SK-N-SH (cell line): ENCODE data around the gene HK1. TPM values are rescaled to one million over a fixed set of nuclear protein-coding genes. Genes with fewer than 3 reads are reported as not detected.
A peak's percentile ranks its signal among the peaks of the same experiment; 100 is the strongest.

ENCODE experiments used
- CTCF ChIA-PET: fragments of 300-600, 350-600 bp; formaldehyde crosslinking; extraction: SDS; loops from one replicate; lab custom pipeline; 2021; lab: Yijun Ruan, JAX
- POLR2A ChIA-PET: fragments of 350-600 bp; sonication (Branson Sonifier 250); formaldehyde crosslinking; extraction: SDS; loops from one replicate; lab custom pipeline; 2020; ENCODE audit warnings: antibody characterized with exemption, inconsistent platforms; lab: Yijun Ruan, JAX
- DNase-seq: peaks from one replicate; pipeline ENCODE4 v3.0.0; 2012
- H2AFZ ChIP-seq: fragments of 200-600 bp; sonication (generic); 2 replicates; pipeline ENCODE4 v1.8.1; 2016; ENCODE audit warnings: antibody characterized with exemption, mild to moderate bottlenecking, low read depth
- H3F3A ChIP-seq: fragments of 200-600 bp; sonication (generic); replicated peaks from 2 replicates; pipeline ENCODE3; 2016; ENCODE audit warnings: antibody characterized with exemption, mild to moderate bottlenecking; ENCODE audit not compliant: insufficient read depth
- H3K27ac ChIP-seq, 2 experiments: fragments of 200-500 bp in 1 of 2; fragments of 200-600 bp in 1 of 2; sonication (Bioruptor generic) in 1 of 2; sonication (generic), shearing (Covaris generic) in 1 of 2; 2 replicates each; pipeline versions ENCODE4 v1.5.1 to v1.6.1; 2014 to 2016; ENCODE audit warnings: low read depth in 2 of 2, inconsistent platforms in 1 of 2, low read length in 1 of 2, mild to moderate bottlenecking in 1 of 2, mixed read lengths in 1 of 2
- H3K27me3 ChIP-seq: fragments of 200-600 bp; sonication (generic), shearing (Covaris generic); 2 replicates; pipeline ENCODE4 v1.6.1; 2016; ENCODE audit warnings: mixed run types; ENCODE audit not compliant: insufficient read depth
- H3K36me3 ChIP-seq, 2 experiments: fragments of 200-500 bp in 1 of 2; fragments of 200-600 bp in 1 of 2; sonication (Bioruptor generic) in 1 of 2; sonication (generic) in 1 of 2; replicated peaks in 1 of 2; 2 replicates each; pipeline versions ENCODE3 to v1.5.1; 2014 to 2016; ENCODE audit warnings: low read length in 1 of 2, mild to moderate bottlenecking in 1 of 2; ENCODE audit not compliant: insufficient read depth in 2 of 2, control insufficient read depth in 1 of 2
- H3K4me1 ChIP-seq, 2 experiments: fragments of 200-500 bp in 1 of 2; fragments of 200-600 bp in 1 of 2; sonication (Bioruptor generic) in 1 of 2; sonication (generic), shearing (Covaris generic) in 1 of 2; 2 replicates each; pipeline versions ENCODE4 v1.5.1 to v1.6.1; 2014 to 2016; ENCODE audit warnings: low read depth in 1 of 2, low read length in 1 of 2, mixed run types in 1 of 2; ENCODE audit not compliant: insufficient read depth in 2 of 2, control insufficient read depth in 1 of 2
- H3K4me2 ChIP-seq: fragments of 200-600 bp; sonication (generic), shearing (Covaris generic); 2 replicates; pipeline ENCODE4 v1.6.1; 2017; ENCODE audit warnings: mixed run types
- H3K4me3 ChIP-seq, 2 experiments: fragments of 200-500 bp in 1 of 2; fragments of 200-600 bp in 1 of 2; sonication (Bioruptor generic) in 1 of 2; sonication (generic), shearing (Covaris generic) in 1 of 2; 2 replicates each; pipeline versions ENCODE4 v1.5.1 to v1.8.1; 2014 to 2016; ENCODE audit warnings: low read depth in 2 of 2, inconsistent platforms in 1 of 2, low read length in 1 of 2, mild to moderate bottlenecking in 1 of 2, mixed read lengths in 1 of 2, moderate library complexity in 1 of 2
- H3K79me2 ChIP-seq: fragments of 200-600 bp; sonication (generic); 2 replicates; pipeline ENCODE4 v1.8.1; 2017; ENCODE audit warnings: mild to moderate bottlenecking; ENCODE audit not compliant: insufficient read depth
- H3K9ac ChIP-seq: fragments of 200-600 bp; sonication (generic); 2 replicates; pipeline ENCODE4 v1.6.1; 2017; ENCODE audit warnings: mixed run types
- H3K9me2 ChIP-seq: fragments of 200-600 bp; sonication (generic); 2 replicates; pipeline ENCODE4 v1.6.1; 2017; ENCODE audit warnings: mixed run types
- H3K9me3 ChIP-seq: fragments of 200-600 bp; sonication (generic); 2 replicates; pipeline ENCODE4 v1.6.1; 2017; ENCODE audit warnings: mixed run types, mild to moderate bottlenecking, moderate library complexity
- H4K20me1 ChIP-seq: fragments of 200-600 bp; sonication (generic); 2 replicates; pipeline ENCODE4 v1.6.1; 2017; ENCODE audit warnings: mild to moderate bottlenecking, mixed run types; ENCODE audit not compliant: insufficient read depth
- CHD2 ChIP-seq: fragments of 150-350 bp; IDR thresholded peaks from 2 replicates; pipeline ENCODE4 v1.6.1; 2018; ENCODE audit warnings: low read length; ENCODE audit not compliant: partially characterized antibody
- EP300 ChIP-seq, 2 experiments: IDR thresholded peaks; 2 replicates each; pipeline versions ENCODE4 v1.4.0 to v1.6.1; 2012; ENCODE audit warnings: borderline replicate concordance in 1 of 2, low read depth in 1 of 2, low read length in 1 of 2
- FOSL2 ChIP-seq: IDR thresholded peaks from 2 replicates; pipeline ENCODE4 v1.4.0; 2012; ENCODE audit warnings: low read depth, mild to moderate bottlenecking, moderate library complexity, borderline replicate concordance
- JUND ChIP-seq: IDR thresholded peaks from 2 replicates; pipeline ENCODE4 v1.4.0; 2012
- MAX ChIP-seq: IDR thresholded peaks from 2 replicates; pipeline ENCODE4 v1.4.0; 2012; ENCODE audit warnings: low read depth
- NFIC ChIP-seq: IDR thresholded peaks from 2 replicates; pipeline ENCODE4 v1.4.0; 2012; ENCODE audit warnings: borderline replicate concordance
- PBX3 ChIP-seq: IDR thresholded peaks from 2 replicates; pipeline ENCODE4; 2012
- POLR2AphosphoS5 ChIP-seq: IDR thresholded peaks from 2 replicates; pipeline ENCODE4 v1.6.1; 2012; ENCODE audit warnings: low read depth, low read length
- RAD21 ChIP-seq: IDR thresholded peaks from 2 replicates; pipeline ENCODE4 v1.6.1; 2012; ENCODE audit warnings: mild to moderate bottlenecking, low read length
- RCOR1 ChIP-seq: fragments of 150-350 bp; IDR thresholded peaks from 2 replicates; pipeline ENCODE4 v1.6.1; 2017; ENCODE audit warnings: antibody characterized with exemption, low read length
- REST ChIP-seq: IDR thresholded peaks from 2 replicates; pipeline ENCODE4 v1.6.1; 2012; ENCODE audit warnings: mild to moderate bottlenecking, low read depth, low read length, moderate library complexity
- RFX5 ChIP-seq: IDR thresholded peaks from 2 replicates; pipeline ENCODE4 v1.6.1; 2012; ENCODE audit warnings: mild to moderate bottlenecking, improper control_type of control experiment, low read length
- SMC3 ChIP-seq: IDR thresholded peaks from 2 replicates; pipeline ENCODE4 v1.6.1; 2012; ENCODE audit warnings: low read depth, low read length, improper control_type of control experiment
- TCF12 ChIP-seq: IDR thresholded peaks from 2 replicates; pipeline ENCODE4 v1.4.0; 2012
- TEAD4 ChIP-seq: IDR thresholded peaks from 2 replicates; pipeline ENCODE4 v1.4.0; 2012; ENCODE audit warnings: mild to moderate bottlenecking, borderline replicate concordance; ENCODE audit not compliant: insufficient read depth
- USF1 ChIP-seq: IDR thresholded peaks from 2 replicates; pipeline ENCODE4 v1.4.0; 2012; ENCODE audit warnings: low read depth, borderline replicate concordance
- ZBTB33 ChIP-seq: IDR thresholded peaks from 2 replicates; pipeline ENCODE4 v1.4.0; 2012; ENCODE audit warnings: low read depth, borderline replicate concordance
- WGBS: methylation state at CpG from one replicate; pipeline ENCODE4 v1.1.6; 2017; ENCODE audit warnings: low lambda C conversion rate; 5-methylcytosine and 5-hydroxymethylcytosine counted together
- polyA plus RNA-seq, 3 experiments: library from polyadenylated mRNA; depleted of rRNA; stranded (reverse); fragments of >200 nt; gene quantifications; 2 replicates each; pipeline ENCODE4 v1.2.3, GENCODE V29; 2012

HK1 gene
- polyA plus RNA-seq, 1 of the 3 experiments (the other 2 are of a cell fraction) = 38.7 TPM

- Histone ChIP-seq H3K9me3 (no peaks in the 10 kb centered on the region), H3K4me2 (peak overlapping the region; percentile 55; the same call in 1 of the 2 replicates), H3K79me2 (peaks cover 48% of the 10 kb centered on the region; the same call in 1 of the 2 replicates), H2AFZ (no peak overlapping the region), H3K4me1 (peaks cover 20 to 29% of the 10 kb centered on the region in 2 experiments), H3K27me3 (no peaks in the 10 kb centered on the region), H3F3A (peaks cover 17% of the 10 kb centered on the region), H3K36me3 (peaks cover 0 to 6% of the 10 kb centered on the region in 2 experiments), H4K20me1 (peaks cover 12% of the 10 kb centered on the region), H3K4me3 (no peak overlapping the region), H3K27ac (no peak overlapping the region), H3K9ac (no peak overlapping the region)
- ChIA-PET POLR2A (no interaction called here), CTCF (interaction anchor here (1.0 to 1.1 kb wide), 2 partner anchors 121 to 128 kb away, joined by 3 read pairs; no protein-coding TSS in a partner anchor)
- 98% methylated on average over 5 of the region's 5 CpGs for WGBS
- TF ChIP-seq FOSL2 = no peak
- TF ChIP-seq, all 33 proteins: peak for 0
- no peaks in the 10 kb centered on the region for H3K9me2 ChIP-seq
- no peak for DNase-seq
Measured at GRCh38 chr10:69359594-69359993, 81.3 kb downstream of the HK1 start.

GRCh38 chr10:69360485-69361302 lies 82.4 kb downstream of the HK1 start:
- Histone ChIP-seq H3K9me3 (no peaks in the 10 kb centered on the region), H2AFZ (no peak overlapping the region), H4K20me1 (peaks cover 12% of the 10 kb centered on the region), H3K27me3 (no peaks in the 10 kb centered on the region), H3K36me3 (peaks cover 9 to 10% of the 10 kb centered on the region in 2 experiments), H3K4me2 (peak overlapping the region; percentile 55), H3K27ac (peak overlapping the region in 1 of 2 experiments; percentile 38; a peak in 1 of 4 replicates), H3K4me3 (no peak overlapping the region), H3K9me2 (no peaks in the 10 kb centered on the region), H3K79me2 (peaks cover 45% of the 10 kb centered on the region; the same call in 1 of the 2 replicates), H3F3A (peaks cover 17% of the 10 kb centered on the region), H3K9ac (no peak overlapping the region), H3K4me1 (peaks cover 20 to 29% of the 10 kb centered on the region in 2 experiments)
- TF ChIP-seq RCOR1 (no peak), CHD2 (no peak), JUND (peak; percentile 53; the same call in 1 of the 2 replicates), PBX3 (peak; percentile 59; the same call in 1 of the 2 replicates), NFIC (peak; percentile 87), RFX5 (no peak), FOSL2 (peak; percentile 69), TCF12 (peak; percentile 79), USF1 (no peak), RAD21 (no peak), TEAD4 (no peak), MAX (peak; percentile 59; the same call in 1 of the 2 replicates), EP300 (IDR thresholded peaks at IDR 0.05; ENCODE audit: borderline replicate concordance in 1 of 2, low read depth in 1 of 2, low read length in 1 of 2) (peak in 1 of 2 experiments; percentile 72; a peak in 1 of 4 replicates), SMC3 (no peak), ZBTB33 (0 out of 2 replicates have a peak, but pooled peaks have one; percentile 35), POLR2AphosphoS5 (0 out of 2 replicates have a peak, but pooled peaks have one; percentile 19), REST (peak; percentile 94)
- CTCF ChIA-PET = interaction anchor here (1.7 kb wide), 1 partner anchor 32 kb away, joined by 4 read pairs; no protein-coding TSS in a partner anchor
- DNase-seq = no peak
- POLR2A ChIA-PET = no interaction called here
- 25% methylated on average over 3 of the region's 8 CpGs for WGBS
